ENCODE measurements around the gene GOLM1. TPM values are rescaled to one million over a fixed set of nuclear protein-coding genes. Genes with fewer than 3 reads are reported as not detected.

Gene GOLM1
- total RNA-seq, 1 donor from 2014 or later = 55.0 TPM

GRCh38 chr9:86021166-86021565 is 78.2 kb downstream of the GOLM1 start:
- Mint-ChIP-seq H3K27ac (ENCODE audit: unreplicated experiment) (no peak overlapping the region), H3K9me3 (ENCODE audit: low read depth) (no peaks in the 10 kb centered on the region), H3K4me3 (ENCODE audit: unreplicated experiment) (no peak overlapping the region), H3K27me3 (ENCODE audit: low read depth) (no peaks in the 10 kb centered on the region), H3K36me3 (ENCODE audit: low read depth) (peaks cover 37% of the 10 kb centered on the region), H3K4me1 (ENCODE audit: low read depth) (peaks cover 20% of the 10 kb centered on the region)
- no peak for DNase-seq (ENCODE audit: low spot score)
- TF ChIP-seq, protein P1, sequence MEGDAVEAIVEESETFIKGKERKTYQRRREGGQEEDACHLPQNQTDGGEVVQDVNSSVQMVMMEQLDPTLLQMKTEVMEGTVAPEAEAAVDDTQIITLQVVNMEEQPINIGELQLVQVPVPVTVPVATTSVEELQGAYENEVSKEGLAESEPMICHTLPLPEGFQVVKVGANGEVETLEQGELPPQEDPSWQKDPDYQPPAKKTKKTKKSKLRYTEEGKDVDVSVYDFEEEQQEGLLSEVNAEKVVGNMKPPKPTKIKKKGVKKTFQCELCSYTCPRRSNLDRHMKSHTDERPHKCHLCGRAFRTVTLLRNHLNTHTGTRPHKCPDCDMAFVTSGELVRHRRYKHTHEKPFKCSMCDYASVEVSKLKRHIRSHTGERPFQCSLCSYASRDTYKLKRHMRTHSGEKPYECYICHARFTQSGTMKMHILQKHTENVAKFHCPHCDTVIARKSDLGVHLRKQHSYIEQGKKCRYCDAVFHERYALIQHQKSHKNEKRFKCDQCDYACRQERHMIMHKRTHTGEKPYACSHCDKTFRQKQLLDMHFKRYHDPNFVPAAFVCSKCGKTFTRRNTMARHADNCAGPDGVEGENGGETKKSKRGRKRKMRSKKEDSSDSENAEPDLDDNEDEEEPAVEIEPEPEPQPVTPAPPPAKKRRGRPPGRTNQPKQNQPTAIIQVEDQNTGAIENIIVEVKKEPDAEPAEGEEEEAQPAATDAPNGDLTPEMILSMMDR (IDR thresholded peaks at IDR 0.05) = no peak

GRCh38 chr9:86020731-86021130 is 78.6 kb downstream of the GOLM1 start:
- Mint-ChIP-seq H3K4me3 (ENCODE audit: unreplicated experiment) (no peak overlapping the region), H3K4me1 (ENCODE audit: low read depth) (peaks cover 20% of the 10 kb centered on the region), H3K27me3 (ENCODE audit: low read depth) (no peaks in the 10 kb centered on the region), H3K27ac (ENCODE audit: unreplicated experiment) (peak overlapping the region; percentile 34), H3K36me3 (ENCODE audit: low read depth) (peaks cover 35% of the 10 kb centered on the region), H3K9me3 (ENCODE audit: low read depth) (no peaks in the 10 kb centered on the region)
- TF ChIP-seq, protein P1 (IDR thresholded peaks at IDR 0.05) = no peak
- DNase-seq (ENCODE audit: low spot score) = no peak

DNA sequence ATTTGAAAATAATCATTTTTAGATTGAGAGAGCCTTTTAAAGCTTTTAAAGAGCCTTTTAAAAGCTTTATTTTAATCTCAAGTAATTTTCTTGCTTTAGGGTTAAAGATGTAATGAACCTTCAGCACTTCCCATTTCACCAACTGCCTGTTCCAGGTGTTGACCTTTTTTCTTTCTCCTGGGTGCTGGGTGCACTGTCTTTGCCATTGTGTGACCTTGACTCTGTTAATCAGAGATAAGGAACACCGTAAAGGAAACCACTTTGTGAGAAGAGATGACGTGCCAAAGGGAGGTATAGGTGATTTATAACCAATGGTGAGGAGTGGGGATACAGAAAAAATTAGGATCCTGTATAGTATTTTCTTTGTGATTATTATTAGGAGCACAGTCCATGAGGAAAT is 90.2 kb downstream of the GOLM1 start:
- H3K4me3 Mint-ChIP-seq (ENCODE audit: unreplicated experiment) = no peak overlapping the region
- no peak overlapping the region for H3K27ac Mint-ChIP-seq (ENCODE audit: unreplicated experiment)
- H3K9me3 Mint-ChIP-seq (ENCODE audit: low read depth) = peaks cover 8% of the 10 kb centered on the region
- H3K27me3 Mint-ChIP-seq (ENCODE audit: low read depth) = no peaks in the 10 kb centered on the region
- TF ChIP-seq, protein P1 (IDR thresholded peaks at IDR 0.05) = no peak
- H3K36me3 Mint-ChIP-seq (ENCODE audit: low read depth) = peaks cover 32% of the 10 kb centered on the region
- H3K4me1 Mint-ChIP-seq (ENCODE audit: low read depth) = no peaks in the 10 kb centered on the region
- no peak for DNase-seq (ENCODE audit: low spot score)

GRCh38 chr9:86005253-86005775 is 94.0 kb downstream of the GOLM1 start:
- H3K4me3 Mint-ChIP-seq (ENCODE audit: unreplicated experiment) = no peak overlapping the region
- no peaks in the 10 kb centered on the region for H3K4me1 Mint-ChIP-seq (ENCODE audit: low read depth)
- no peaks in the 10 kb centered on the region for H3K27me3 Mint-ChIP-seq (ENCODE audit: low read depth)
- TF ChIP-seq, protein P1 (IDR thresholded peaks at IDR 0.05) = no peak
- H3K27ac Mint-ChIP-seq (ENCODE audit: unreplicated experiment) = no peak overlapping the region
- peaks cover 27% of the 10 kb centered on the region for H3K9me3 Mint-ChIP-seq (ENCODE audit: low read depth)
- H3K36me3 Mint-ChIP-seq (ENCODE audit: low read depth) = peaks cover 47% of the 10 kb centered on the region
- DNase-seq (ENCODE audit: low spot score) = no peak

DNA sequence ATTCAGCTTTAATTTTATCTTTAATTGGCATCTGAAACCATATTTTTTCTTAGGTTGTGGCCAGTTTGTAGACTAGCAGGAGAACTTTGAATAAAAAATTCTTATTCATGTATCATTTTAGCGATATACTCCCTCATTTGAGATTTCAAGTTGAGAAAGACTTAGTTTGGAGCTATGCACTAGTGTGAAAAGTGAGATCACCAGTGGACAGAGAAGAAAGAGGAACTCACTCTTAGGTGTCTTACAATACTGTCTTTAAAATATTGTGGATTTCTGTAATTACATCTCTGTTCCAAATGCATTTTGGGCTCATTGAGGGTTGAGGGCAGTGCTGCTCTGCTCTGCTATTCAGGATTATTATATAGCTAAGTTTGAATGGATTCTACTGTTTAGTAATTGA is 103.8 kb downstream of the GOLM1 start:
- DNase-seq (ENCODE audit: low spot score) = no peak
- H3K27me3 Mint-ChIP-seq (ENCODE audit: low read depth) = no peaks in the 10 kb centered on the region
- H3K4me1 Mint-ChIP-seq (ENCODE audit: low read depth) = no peaks in the 10 kb centered on the region
- H3K4me3 Mint-ChIP-seq (ENCODE audit: unreplicated experiment) = no peak overlapping the region
- H3K9me3 Mint-ChIP-seq (ENCODE audit: low read depth) = peaks cover 4% of the 10 kb centered on the region
- no peak overlapping the region for H3K27ac Mint-ChIP-seq (ENCODE audit: unreplicated experiment)
- TF ChIP-seq, protein P1 (IDR thresholded peaks at IDR 0.05) = no peak
- H3K36me3 Mint-ChIP-seq (ENCODE audit: low read depth) = peaks cover 20% of the 10 kb centered on the region
